ENCODE measurements around the gene AZIN2. TPM values are rescaled to one million over a fixed set of nuclear protein-coding genes. Genes with fewer than 3 reads are reported as not detected.
A peak's percentile ranks its signal among the peaks of the same experiment; 100 is the strongest.

The AZIN2 gene
- total RNA-seq, 1 donor from 2014 or later = 3.5 TPM

- H3K27me3 ChIP-seq = no peaks in the 10 kb centered on the region
- H3K4me1 ChIP-seq = peaks cover 0 to 16% of the 10 kb centered on the region in 2 donors
- DNase-seq (ENCODE audit: low spot score in 2 of 2) = no peak
- intact Hi-C loops (cut with DNase I) = no loop called here
- H3K27ac ChIP-seq = no peak overlapping the region
- no peaks in the 10 kb centered on the region for H3K9me3 ChIP-seq
- no peak overlapping the region for H3K4me3 ChIP-seq
- TF ChIP-seq CTCF (IDR thresholded peaks at IDR 0.05) = no peak
- peaks cover 10 to 18% of the 10 kb centered on the region in 2 donors for H3K36me3 ChIP-seq
These were observed 70.2 kb downstream of the AZIN2 start for GRCh38 chr1:33151116-33151515.

GRCh38 chr1:33152685-33153432 is 71.9 kb downstream of the AZIN2 start:
- H3K27ac ChIP-seq = peak overlapping the region; percentile 72 to 75
- H3K27me3 ChIP-seq = no peaks in the 10 kb centered on the region
- H3K9me3 ChIP-seq = no peaks in the 10 kb centered on the region
- H3K4me3 ChIP-seq = no peak overlapping the region
- no peak for TF ChIP-seq CTCF (IDR thresholded peaks at IDR 0.05)
- peaks cover 0 to 1% of the 10 kb centered on the region in 2 donors for H3K36me3 ChIP-seq
- intact Hi-C loops (cut with DNase I) = no loop called here
- DNase-seq (ENCODE audit: low spot score in 2 of 2) = peak; percentile 53 to 89
- peaks cover 0 to 18% of the 10 kb centered on the region in 2 donors for H3K4me1 ChIP-seq

- no peak for TF ChIP-seq CTCF (IDR thresholded peaks at IDR 0.05)
- H3K4me1 ChIP-seq = peaks cover 0 to 18% of the 10 kb centered on the region in 2 donors
- peaks cover 7 to 9% of the 10 kb centered on the region in 2 donors for H3K36me3 ChIP-seq
- no peaks in the 10 kb centered on the region for H3K27me3 ChIP-seq
- DNase-seq (ENCODE audit: low spot score in 2 of 2) = no peak
- no peaks in the 10 kb centered on the region for H3K9me3 ChIP-seq
- H3K27ac ChIP-seq = peak overlapping the region; percentile 72 to 75
- intact Hi-C loops (cut with DNase I) = no loop called here
- H3K4me3 ChIP-seq = no peak overlapping the region
These were observed 72.7 kb downstream of the AZIN2 start for GRCh38 chr1:33153650-33154049.

- intact Hi-C loops (cut with DNase I) = no loop called here
- Histone ChIP-seq H3K36me3 (peaks cover 19 to 20% of the 10 kb centered on the region in 2 donors), H3K27ac (no peak overlapping the region), H3K9me3 (no peaks in the 10 kb centered on the region), H3K27me3 (no peaks in the 10 kb centered on the region), H3K4me1 (peaks cover 0 to 19% of the 10 kb centered on the region in 2 donors), H3K4me3 (no peak overlapping the region)
- DNase-seq (ENCODE audit: low spot score in 2 of 2) = no peak
- no peak for TF ChIP-seq CTCF (IDR thresholded peaks at IDR 0.05)
These were observed 75.1 kb downstream of the AZIN2 start for GRCh38 chr1:33155877-33156538.

- peaks cover 0 to 25% of the 10 kb centered on the region in 2 donors for H3K4me1 ChIP-seq
- no peak overlapping the region for H3K4me3 ChIP-seq
- TF ChIP-seq CTCF (IDR thresholded peaks at IDR 0.05) = no peak
- H3K36me3 ChIP-seq = peaks cover 19 to 20% of the 10 kb centered on the region in 2 donors
- no peaks in the 10 kb centered on the region for H3K27me3 ChIP-seq
- no peaks in the 10 kb centered on the region for H3K9me3 ChIP-seq
- H3K27ac ChIP-seq = no peak overlapping the region
- no peak for DNase-seq (ENCODE audit: low spot score in 2 of 2)
- intact Hi-C loops (cut with DNase I) = no loop called here
These were observed 76.2 kb downstream of the AZIN2 start for GRCh38 chr1:33157131-33157530.

Measured in ascending aorta (tissue), 2 donors.